Fibroblast of peridontal ligament (primary cell): ENCODE data around the gene OOSP4A.
"Not testable (repeated sequence)": the region's sequence is repeated elsewhere in the genome, so short reads cannot be mapped to it uniquely, and the experiment has no call there.

ENCODE experiments used
- DNase-seq: peaks from one replicate; pipeline ENCODE4 v3.0.0-alpha.2; 2010; ENCODE audit errors: extremely low read depth

The OOSP4A gene

GRCh38 chr11:59981106-59981770 lies 17.4 kb downstream of the OOSP4A start:
- no peak for DNase-seq

- DNase-seq: not testable (repeated sequence)
These were observed 18.2 kb downstream of the OOSP4A start for GRCh38 chr11:59982037-59982436.

GRCh38 chr11:59983212-59983611 lies 19.4 kb downstream of the OOSP4A start:
- no peak for DNase-seq

GRCh38 chr11:59984368-59984767 lies 20.5 kb downstream of the OOSP4A start:
- DNase-seq: no peak

- no peak for DNase-seq
These were observed 26.6 kb downstream of the OOSP4A start for GRCh38 chr11:59990421-59990820.

GRCh38 chr11:59992425-59992824 lies 28.6 kb downstream of the OOSP4A start:
- no peak for DNase-seq

GRCh38 chr11:59997800-59998199 lies 34.0 kb downstream of the OOSP4A start:
- DNase-seq: no peak

- no peak for DNase-seq
These were observed 35.9 kb downstream of the OOSP4A start for GRCh38 chr11:59999691-60000090.

GRCh38 chr11:60003729-60004128 lies 39.9 kb downstream of the OOSP4A start:
- no peak for DNase-seq

- DNase-seq: no peak
These were observed 41.5 kb downstream of the OOSP4A start for GRCh38 chr11:60005360-60005759.

GRCh38 chr11:60016881-60017280 lies 53.0 kb downstream of the OOSP4A start, which contains the start of gene OOSP4B:
Gene OOSP4B (plus strand): TSS chr11:60017181.
- no peak for DNase-seq

GRCh38 chr11:60018058-60018457 lies 54.2 kb downstream of the OOSP4A start:
- DNase-seq: no peak
